ENCODE measurements around the gene FUCA1.
"Not testable (repeated sequence)": the region's sequence is repeated elsewhere in the genome, so short reads cannot be mapped to it uniquely, and the experiment has no call there.

Gene FUCA1

GRCh38 chr1:23867895-23868556 lies at the start of gene FUCA1:
Gene FUCA1 (minus strand): TSS chr1:23868290. CDS start chr1:23868286, 4 bp downstream.
- peak; percentile 91 for DNase-seq

DNA sequence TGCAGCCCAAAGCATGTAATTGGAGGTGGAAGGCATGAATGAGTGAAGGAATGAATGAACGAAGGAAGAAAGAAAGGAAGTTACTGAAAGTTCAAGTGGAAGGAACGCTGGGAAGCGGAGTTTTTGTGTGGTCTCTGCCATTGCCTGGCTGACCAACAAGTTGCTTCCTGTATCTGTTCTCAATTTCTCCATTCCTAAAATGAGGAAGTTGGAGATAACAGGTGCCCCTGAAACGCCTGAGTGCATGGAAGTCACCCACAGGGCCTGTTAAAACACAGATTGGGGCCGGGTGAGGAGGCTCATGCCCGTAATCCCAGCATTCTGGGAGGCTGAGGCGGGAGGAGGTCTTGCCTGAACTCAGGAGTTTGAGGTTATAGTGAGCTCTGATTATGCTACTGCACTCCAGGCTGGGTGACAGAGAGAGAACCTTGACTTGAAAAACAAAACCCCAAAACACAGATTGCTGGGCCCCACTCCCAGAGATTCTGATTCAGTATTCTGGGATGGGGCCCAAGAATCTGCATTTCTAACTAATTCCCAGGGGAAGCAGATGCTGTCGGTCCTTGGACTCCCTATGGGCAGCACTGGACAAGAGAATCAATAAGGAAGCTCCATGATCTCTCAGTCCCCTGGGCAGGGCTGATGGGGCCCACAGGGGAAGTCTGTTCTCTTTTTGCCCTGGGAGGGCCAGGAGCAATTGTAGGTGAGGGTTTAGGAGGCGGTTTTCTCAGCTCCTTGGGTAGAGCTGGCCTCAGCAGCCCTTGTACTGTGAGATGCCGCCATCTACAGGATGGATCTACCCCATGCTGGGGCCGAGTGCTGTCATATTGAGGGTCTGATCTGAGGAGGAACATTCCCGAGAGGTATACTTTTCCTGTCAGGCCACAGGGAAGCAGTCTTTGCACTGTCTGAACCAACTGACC lies 48.4 kb upstream of the FUCA1 start:
- peak; percentile 50 for DNase-seq

DNA sequence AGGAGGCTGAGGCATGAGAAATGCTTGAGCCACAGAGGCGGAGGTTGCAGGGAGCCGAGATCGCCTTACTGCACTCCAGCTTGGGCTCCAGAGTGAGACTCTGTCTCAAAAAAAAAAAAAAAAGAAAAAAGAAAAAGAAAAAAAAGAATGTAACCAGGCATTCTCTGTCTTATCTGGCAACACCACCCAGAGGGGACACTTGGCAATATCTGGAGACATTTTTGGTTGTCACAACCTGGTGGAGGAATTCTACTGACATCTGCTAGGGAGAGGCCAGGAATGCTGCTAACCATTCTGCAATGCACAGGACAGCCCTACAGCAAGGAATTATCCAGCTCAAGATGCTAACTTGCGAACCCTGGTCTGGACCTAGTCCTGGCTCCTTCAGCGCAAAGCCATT lies 47.4 kb upstream of the FUCA1 start:
- no peak for DNase-seq

DNA sequence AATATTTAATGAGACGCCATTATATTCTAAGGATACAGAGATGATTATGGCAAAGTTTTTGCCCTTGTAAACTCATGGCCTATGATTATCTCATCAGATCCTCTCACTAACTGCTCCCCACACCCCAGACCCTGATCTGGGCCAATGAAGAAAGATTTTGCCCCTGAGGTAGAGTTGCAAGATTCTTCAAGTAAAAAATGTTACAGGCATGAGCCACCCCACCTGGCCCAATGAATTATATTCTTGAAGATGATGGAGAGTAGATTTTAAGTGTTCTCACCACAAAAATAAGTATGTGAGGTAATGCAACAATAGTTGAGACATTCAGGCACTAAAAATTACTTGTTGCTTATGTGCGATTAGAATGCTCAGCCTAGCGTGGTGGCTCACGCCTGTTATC lies 46.8 kb upstream of the FUCA1 start:
- no peak for DNase-seq

DNA sequence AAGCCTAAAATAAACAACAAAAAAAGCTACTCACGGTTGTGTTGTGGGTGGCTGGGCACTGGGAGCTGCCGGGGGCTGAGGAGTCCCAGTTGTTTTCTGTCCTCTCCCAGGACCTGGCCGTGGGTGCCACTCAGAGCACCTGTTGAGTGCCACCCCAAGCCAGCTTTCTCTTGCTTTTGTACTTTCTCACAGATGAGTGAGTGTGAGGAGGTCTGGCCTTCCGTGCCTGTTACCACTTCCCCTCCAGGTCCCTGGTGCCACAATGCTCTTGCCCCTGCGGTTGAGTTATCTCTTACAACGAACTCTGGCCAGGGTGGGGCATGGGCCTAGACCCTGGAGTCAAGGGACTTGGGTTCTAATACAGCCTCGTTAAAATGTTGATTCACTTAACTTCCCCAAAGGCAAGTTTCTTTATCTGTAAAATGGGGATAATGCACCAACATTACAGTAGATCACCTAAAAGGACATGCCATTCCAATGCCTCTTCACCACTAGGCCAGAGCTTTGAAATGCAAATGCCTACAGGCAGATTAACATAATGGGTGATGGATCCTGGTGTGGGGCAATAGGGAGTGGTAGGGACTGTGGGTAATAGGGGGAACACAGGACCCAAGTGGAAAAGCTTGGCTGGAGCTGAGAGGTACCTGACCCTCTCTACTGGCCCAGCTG lies 45.3 kb upstream of the FUCA1 start, which contains the start of gene CNR2:
TSS of gene CNR2 (minus strand) at position 151 of the 669 bp plus-strand sequence. CDS start 37,745 bp downstream, outside the sequence.
- DNase-seq, result no peak

DNA sequence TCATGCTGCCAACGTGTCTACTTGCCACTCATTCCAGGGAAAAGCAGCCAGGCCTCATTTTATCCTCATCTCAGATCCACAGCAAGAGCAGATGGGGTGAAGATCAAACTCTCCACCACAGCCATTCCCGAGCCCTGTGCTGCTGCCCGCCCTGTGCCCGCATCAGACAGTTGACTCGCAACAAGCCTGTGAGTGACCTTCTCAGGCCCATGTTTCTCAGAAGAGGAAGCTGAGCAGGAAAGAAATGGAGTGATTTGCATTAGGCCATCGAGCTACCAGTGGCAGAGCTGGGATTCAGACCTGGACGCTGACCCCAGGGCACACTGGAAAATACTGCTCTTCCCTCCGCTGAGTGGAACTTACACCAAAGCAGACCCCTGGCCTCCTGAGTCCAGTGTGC lies 43.8 kb upstream of the FUCA1 start:
- DNase-seq, result no peak

DNA sequence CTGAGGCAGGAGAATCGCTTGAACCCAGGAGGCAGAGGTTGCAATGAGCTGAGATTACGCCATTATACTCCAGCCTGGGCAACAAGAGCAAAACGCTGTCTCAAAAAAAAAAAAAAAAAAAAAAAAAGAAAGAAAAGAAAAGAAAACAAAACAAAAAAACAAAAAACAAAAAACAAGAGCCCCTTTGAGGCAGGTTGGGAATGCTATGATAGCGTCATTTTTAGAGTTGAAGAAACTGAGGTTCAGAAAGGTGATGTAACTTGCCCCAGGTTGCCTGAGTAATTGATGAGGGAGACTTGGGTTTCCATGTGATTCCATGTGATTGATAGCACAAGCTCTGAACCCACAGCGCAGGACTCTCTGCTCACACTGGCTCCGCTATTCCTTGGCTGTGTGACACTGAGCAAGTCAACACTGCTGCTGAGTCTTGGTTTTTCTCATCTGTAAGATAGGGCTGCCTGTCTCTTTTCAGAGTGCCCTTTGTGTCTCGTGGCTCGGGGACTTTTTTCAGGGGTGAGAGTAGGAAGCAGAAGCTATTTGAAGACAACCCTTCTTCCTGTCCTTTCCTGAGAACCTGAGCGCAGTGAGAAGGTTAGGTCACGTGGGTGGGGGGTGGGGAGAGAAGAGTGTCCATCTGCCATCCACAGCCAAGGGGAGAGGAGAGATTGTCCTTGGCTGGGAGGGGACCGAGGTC lies 42.6 kb upstream of the FUCA1 start:
- DNase-seq, result no peak

DNA sequence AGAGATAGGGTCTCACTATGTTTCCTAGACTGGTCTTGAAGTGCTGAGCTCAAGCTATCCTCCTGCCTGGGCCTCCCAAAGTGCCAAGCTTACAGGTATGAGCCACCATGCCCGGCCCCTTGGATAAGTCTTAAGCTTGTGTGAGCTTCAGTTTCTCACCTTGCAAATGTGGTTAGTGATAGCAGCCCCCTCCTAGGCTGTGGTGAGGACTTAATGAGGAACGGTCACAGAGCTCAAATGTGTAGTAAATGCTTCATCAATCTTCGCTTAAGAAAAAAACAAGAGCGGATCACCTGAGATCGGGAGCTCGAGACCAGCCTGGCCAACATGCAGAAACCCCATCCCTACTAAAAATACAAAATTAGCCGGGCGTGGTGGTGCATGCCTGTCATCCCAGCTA lies 42.1 kb upstream of the FUCA1 start:
- no peak for DNase-seq

- no peak for DNase-seq
Observed at GRCh38 chr1:23909412-23909811, 41.3 kb upstream of the FUCA1 start.

GRCh38 chr1:23908453-23909341 lies 40.6 kb upstream of the FUCA1 start:
- DNase-seq, result no peak

DNA sequence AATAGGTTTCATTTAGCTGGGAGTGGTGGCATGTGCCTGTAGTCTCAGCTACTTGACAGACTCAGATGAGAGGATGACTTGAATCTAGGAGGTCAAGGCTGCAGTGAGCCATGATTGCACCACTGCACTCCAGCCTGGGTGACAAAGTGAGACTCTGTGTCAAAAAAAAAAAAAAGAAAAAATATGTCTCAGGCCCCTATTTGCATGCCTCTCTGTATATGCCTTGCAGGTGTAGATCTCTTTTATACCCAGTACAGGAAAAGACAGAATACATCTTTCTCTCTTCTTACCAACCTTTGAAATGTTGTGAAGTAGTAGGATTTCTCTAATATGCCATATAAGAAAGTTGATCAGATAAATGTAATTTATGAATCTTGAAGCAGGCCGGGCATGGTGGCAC lies 38.6 kb upstream of the FUCA1 start:
- DNase-seq, result no peak

DNA sequence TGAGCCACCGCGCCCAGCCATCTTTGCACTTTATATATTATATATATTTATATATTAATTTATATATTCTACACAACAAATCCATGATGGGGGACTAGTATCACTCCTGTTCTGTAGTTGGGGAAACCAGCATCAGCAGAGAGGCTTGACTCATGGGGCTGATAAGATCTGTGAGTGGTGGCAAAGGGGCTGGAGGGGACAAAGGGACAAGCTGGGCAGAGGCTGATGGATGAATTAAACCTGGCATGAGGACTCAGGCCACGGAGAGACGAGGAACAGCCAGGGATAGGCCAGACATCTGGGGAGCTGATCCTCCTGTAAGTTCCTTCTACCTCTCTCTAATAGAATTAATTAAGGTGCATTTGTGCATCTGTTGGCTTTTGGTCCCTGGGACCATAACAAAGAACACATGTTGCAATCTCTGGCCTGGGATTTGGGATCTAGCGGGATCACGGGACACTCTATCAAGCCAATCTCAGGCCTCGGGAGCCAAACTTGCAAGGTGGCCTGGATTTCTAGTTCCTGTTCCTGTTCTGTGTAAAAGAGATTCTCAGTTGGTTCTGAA lies 37.5 kb upstream of the FUCA1 start:
- no peak for DNase-seq

GRCh38 chr1:23904748-23905357 lies 36.8 kb upstream of the FUCA1 start:
- DNase-seq, result no peak

GRCh38 chr1:23903754-23904153 lies 35.7 kb upstream of the FUCA1 start:
- DNase-seq, result no peak

DNA sequence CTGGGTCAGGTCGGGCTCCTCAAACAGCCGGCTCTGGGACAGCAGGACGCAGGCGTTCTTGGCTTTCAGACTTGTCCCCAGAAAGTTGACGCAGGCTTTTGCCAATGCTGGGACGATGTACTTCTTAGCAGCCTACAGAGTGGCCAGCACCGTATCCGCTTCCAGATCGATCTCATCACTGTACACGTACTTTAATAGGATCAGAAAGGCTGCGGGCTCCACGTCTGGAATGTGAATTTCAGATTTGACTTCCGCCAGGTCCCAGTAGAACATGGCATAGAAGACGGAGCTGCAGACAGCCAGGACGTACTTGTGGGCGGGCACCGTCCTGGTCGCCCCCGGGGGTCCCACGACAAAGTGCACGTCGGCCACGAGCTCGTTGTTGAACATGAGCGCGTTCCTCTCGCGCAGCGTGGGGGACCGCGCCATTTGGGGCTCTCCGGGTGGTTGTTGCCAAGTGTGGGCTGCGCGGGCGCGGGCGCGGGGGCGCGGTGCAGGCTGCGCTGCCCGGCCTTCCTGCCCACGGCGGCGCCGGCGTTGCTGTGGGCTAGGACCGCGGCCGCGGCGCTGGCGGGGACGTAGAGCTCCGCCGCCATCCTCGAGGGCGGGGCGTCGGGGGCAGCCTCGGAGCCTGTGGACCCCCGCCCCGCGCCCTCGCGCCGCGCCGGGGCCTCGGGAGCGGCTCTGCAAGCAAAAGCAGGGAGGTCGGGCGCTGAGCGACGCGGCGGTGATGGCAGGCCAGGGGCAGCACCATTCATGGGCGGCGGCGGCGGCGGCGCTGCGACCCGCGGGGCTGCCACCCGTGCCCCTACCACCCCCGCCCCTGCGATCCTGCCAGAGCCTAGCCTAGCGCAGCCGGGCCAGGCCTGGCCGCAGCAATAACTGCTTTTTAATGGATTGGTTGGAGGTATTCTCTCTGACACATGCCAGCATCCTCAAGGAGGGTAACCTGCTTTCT lies 34.5 kb upstream of the FUCA1 start:
- no peak for DNase-seq

- not testable (repeated sequence) for DNase-seq
Observed at GRCh38 chr1:23900017-23900416, 31.9 kb upstream of the FUCA1 start.

- DNase-seq, result no peak
Observed at GRCh38 chr1:23899070-23899469, 31.0 kb upstream of the FUCA1 start.

DNA sequence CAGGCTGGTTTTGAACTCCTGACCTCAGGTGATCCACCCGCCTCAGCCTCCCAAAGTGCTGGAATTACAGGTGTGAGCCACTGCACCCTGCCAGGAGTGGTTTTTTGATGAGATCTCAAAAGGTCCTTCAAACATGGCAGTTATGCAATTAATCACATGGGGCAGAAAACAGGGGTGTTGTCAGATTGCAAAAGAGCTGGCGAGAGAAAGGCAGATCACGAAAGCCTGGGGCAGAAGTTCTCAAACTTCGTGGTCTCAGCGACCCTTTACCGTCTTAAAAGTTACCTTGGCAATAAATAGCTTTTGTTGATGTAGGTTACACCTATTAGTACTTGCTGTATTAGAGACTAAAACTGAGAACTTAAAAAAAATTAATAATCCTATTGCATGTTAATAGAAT lies 29.0 kb upstream of the FUCA1 start:
- DNase-seq, result no peak

- no peak for DNase-seq
Observed at GRCh38 chr1:23896491-23896890, 28.4 kb upstream of the FUCA1 start.

GRCh38 chr1:23895993-23896392 lies 27.9 kb upstream of the FUCA1 start:
- DNase-seq, result no peak

All from NCI-H510A (cell line).